ENCODE measurements around the gene KSR1.

DNA sequence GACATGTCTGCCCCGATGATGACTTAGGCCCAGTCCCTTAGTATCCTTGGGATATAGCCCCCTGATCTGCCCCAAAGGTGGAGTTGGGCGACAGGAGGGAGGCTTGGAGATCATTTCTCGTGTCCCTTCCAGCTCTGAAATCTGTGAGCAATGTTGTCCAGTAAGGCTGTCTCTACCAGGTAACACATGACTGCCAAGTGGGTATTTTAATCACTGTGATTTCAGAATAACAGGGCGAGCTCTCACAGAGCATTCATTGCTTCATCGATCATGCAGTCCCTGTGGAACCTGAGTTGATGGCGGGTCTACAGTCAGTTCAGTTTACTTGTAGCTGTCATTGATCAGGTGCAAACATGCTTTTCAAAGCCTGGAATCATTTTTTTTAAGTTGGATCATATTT, 39.2 kb downstream of the KSR1 start:
- TF ChIP-seq, protein P1, sequence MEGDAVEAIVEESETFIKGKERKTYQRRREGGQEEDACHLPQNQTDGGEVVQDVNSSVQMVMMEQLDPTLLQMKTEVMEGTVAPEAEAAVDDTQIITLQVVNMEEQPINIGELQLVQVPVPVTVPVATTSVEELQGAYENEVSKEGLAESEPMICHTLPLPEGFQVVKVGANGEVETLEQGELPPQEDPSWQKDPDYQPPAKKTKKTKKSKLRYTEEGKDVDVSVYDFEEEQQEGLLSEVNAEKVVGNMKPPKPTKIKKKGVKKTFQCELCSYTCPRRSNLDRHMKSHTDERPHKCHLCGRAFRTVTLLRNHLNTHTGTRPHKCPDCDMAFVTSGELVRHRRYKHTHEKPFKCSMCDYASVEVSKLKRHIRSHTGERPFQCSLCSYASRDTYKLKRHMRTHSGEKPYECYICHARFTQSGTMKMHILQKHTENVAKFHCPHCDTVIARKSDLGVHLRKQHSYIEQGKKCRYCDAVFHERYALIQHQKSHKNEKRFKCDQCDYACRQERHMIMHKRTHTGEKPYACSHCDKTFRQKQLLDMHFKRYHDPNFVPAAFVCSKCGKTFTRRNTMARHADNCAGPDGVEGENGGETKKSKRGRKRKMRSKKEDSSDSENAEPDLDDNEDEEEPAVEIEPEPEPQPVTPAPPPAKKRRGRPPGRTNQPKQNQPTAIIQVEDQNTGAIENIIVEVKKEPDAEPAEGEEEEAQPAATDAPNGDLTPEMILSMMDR (IDR thresholded peaks at IDR 0.05): no peak
- TF ChIP-seq POLR2A (IDR thresholded peaks at IDR 0.05): no peak
